8988T (cell line): ENCODE data around the gene IQSEC1.
"Not testable (repeated sequence)": the region's sequence is repeated elsewhere in the genome, so short reads cannot be mapped to it uniquely, and the experiment has no call there.

Experiments
- DNase-seq: peaks from one replicate; pipeline ENCODE4 v3.0.0; 2011

Gene IQSEC1

DNA sequence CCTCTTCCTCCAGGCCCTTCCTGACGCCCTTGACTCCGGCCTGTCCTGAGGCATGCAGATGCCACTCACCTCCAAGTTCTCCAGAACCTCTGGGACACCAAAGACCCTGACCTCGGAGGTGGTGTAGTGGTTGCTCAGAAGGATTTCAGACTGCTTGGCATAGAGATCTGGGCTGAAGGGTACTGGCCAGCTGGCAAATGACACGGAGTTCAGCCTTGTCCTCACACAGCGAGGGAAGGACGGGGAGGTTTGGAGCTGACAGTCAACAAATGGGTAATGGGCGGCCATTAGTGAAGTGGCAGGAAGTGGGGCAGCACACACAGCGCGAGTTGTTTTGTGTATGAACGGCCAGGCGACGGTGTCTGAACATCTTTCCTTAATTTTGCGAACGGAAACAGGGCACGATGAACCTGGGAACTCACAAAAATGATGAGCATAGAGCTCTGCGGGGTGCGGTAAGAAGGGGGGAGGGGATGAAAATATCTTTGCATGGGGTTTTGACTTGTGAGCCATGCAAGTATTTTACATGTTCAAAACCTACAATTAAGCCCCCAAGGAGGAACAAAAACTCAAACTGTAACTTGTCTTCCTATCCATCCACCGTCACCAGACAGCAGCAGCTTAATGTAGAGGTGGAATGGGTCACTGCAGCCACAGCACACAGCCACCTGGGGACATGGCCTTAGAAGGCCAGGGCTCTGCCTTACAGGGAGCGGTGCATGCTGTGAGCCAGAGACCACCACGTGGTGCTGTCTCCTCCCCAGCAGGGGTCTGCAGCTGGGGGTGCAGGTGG is 188.2 kb downstream of the IQSEC1 start:
- no peak for DNase-seq

- no peak for DNase-seq
Observed at GRCh38 chr3:12884186-12884680, 189.0 kb downstream of the IQSEC1 start.

DNA sequence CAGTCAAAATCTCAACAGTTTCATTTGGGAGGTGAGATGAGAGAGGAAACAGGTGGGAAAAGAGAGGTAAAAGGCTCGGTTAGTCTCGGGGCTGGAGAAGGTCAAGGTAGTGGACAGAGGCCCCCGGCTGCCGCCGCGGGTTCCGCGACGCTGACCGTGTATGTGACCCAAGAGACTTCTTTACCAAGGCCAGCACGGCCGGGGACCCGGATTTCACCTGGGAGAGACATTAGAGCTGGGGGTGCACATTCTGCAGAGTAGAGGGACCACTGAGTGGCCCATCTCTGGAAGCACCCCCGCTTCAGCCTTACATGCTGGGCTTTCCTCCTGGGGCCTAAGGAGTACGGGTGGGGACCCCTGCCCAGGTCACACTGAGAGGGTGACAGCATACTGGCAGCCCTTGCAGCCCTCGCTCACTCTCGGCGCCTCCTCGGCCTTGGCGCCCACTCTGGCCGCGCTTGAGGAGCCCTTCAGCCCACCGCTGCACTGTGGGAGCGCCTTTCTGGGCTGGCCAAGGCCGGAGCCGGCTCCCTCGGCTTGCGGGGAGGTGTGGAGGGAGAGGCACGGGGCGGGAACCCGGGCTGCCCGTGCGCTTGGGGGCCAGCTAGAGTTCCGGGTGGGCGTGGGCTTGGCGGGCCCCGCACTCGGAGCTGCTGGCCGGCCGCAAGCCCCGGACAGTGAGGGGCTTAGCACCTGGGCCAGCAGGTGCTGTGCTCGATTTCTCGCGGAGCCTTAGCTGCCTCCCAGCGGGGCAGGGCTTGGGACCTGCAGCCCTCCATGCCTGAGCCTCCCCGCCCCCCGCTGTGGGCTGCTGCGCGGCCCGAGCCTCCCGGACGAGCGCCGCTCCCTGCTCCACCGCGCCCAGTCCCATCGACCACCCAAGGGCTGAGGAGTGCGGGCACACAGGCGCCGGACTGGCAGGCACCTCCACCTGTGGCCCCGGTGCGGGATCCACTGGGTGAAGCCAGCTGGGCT is 190.6 kb downstream of the IQSEC1 start:
- peak; percentile 2 for DNase-seq

DNA sequence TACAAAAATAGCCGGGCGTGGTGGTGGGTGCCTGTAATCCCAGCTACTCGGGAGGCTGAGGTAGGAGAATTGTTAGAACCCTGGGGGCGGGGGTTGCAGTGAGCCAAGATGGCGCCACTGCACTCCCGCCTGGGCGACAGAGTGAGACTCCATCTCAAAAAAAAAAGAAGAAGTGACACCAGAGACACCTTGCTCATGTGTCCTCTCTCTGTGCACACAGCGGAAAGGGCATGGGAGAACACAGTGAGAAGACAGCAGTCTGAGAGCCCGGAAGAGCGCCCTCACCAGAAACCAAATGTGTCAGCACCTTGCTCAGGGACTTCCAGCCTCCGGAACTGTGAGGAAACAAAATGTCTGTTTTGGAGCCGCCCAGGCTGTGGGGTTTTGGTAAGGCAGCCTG is 191.4 kb downstream of the IQSEC1 start:
- not testable (repeated sequence) for DNase-seq

DNA sequence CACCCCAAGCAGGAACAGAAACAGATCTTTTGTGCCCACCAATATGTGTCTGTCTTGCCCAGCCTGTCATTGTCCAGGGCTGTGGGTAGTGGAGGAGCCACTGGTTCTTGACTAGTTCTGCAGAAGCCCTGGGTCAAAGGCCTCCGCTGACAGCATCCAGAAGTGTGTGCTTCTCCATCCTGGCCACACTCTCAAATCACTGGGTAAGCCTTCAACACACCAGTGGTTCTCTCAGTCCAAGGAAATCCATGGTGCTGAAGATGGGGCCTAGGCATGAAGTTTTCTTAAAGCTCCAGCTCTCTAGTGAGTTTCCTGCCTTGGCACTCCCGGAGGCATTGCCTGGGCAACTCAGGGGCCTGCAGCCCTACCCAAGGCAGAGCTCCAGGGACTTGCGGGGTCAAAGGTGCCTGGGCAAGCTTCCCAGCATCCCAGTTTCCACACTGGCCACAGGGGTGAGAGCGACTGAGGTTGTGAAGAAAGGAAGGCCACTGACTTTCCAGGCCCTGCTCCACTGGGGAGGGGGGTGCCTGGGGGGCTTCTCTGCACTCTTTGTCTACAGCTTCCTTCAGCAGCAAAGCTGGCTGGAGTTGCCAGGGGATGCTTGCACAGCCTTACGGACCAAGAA is 193.9 kb downstream of the IQSEC1 start:
- no peak for DNase-seq

GRCh38 chr3:12878758-12879157 is 194.5 kb downstream of the IQSEC1 start:
- DNase-seq = not testable (repeated sequence)

GRCh38 chr3:12878141-12878574 is 195.1 kb downstream of the IQSEC1 start:
- no peak for DNase-seq

- DNase-seq = no peak
Observed at GRCh38 chr3:12877040-12877439, 196.2 kb downstream of the IQSEC1 start.

- no peak for DNase-seq
Observed at GRCh38 chr3:12875857-12876836, 197.1 kb downstream of the IQSEC1 start.

DNA sequence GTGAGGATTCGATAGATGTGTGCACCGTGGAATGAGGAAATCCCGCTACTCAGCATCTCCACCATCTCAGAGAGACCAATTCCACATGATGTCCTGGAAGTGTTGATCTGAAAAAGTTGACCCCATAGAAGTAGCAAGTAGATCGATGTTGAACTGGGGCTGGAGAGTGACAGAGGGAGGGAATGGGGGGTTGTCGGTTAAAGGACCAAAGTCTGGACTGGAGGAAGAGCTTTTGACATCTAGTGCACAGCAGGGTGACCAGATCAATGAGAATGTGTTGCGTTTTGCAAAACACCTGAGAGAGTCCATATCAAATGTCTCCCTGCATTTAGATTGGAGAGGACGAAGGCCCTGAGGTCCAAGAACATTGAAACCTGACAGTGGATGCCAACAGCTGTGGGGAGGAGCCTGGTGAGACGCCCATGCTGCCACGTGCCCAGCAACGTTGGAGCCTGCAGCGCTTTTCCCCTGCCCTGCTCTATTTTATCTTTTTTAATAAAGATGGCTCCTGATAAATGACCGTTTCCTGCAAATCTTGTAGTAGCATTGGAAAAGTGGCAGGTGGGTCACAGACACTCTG is 201.7 kb downstream of the IQSEC1 start:
- no peak for DNase-seq

DNA sequence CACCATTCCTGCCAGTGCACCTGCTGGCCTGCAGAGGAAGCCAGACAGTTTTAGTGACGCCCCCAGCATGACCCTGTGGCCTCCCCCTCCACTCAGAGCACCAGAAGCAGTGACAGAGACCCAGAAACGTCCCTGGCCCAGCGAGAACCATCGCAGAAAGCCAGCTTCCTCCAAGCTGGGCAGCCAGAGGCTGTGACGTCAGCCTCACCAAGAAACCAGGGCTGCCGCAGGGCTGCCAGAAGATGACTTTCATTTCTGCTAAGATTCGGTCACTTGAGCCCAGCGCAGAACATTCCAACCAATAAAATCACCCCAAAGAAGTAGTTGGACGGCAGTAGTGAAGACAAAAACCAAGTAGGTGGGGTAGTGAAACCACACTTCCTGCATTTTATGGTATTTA is 202.3 kb downstream of the IQSEC1 start:
- no peak for DNase-seq

DNA sequence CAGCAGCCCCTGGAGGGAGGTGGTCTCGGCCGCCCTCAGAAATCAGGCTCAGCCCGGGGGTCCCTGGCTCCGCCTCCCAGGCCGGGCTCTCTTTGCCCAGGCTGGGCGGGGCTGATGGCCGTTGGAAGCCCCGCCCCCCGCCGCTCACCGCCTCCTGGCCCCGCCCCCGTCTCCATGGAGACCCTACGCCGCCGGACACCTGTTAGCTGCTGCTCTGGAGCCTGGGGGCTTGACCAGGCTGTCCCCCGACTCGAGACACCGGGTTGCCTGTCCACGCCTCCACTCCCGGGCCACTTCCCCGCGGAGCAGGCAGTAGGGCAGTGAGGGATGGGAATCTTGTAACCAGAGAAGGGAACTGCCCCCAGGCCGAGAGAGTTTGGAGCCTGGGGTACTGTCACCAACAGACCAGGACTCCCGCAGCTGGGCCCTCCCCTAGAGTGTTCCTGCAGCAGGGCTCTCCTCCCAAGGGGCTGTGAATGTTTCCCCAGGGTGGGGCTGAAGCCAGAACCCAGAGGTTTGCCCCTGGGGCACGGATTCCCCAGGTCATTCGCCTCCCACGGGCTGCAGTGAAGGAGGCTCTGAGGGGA is 204.1 kb downstream of the IQSEC1 start:
- DNase-seq = peak; percentile 44

GRCh38 chr3:12868039-12869034 is 204.9 kb downstream of the IQSEC1 start:
- peak; percentile 88 for DNase-seq

- no peak for DNase-seq
Observed at GRCh38 chr3:12866836-12867235, 206.4 kb downstream of the IQSEC1 start.

- DNase-seq = no peak
Observed at GRCh38 chr3:12865271-12865670, 208.0 kb downstream of the IQSEC1 start.

DNA sequence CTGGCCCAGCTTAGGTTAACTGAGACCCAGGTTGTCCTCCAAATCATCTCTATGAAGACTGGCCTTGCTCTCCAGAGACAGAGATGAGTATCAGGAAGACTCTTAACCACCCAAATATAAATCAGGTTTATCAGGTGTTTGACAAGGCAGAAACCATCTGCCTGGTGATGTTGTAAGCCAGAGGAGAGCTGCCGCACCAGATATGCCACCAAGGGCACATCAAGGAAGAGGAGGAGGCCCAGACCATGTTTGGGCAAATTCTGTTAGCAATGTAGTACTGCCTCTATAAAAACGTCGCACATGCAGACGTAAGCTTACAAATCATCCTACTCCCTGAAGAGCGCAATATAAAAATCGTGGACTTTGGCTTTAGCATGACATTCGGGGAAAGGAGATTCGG is 210.8 kb downstream of the IQSEC1 start:
- DNase-seq = no peak

GRCh38 chr3:12861611-12862010 is 211.6 kb downstream of the IQSEC1 start:
- DNase-seq = no peak

GRCh38 chr3:12859840-12860239 is 213.4 kb downstream of the IQSEC1 start:
- no peak for DNase-seq

GRCh38 chr3:12856626-12857025 is 216.6 kb downstream of the IQSEC1 start:
- no peak for DNase-seq

DNA sequence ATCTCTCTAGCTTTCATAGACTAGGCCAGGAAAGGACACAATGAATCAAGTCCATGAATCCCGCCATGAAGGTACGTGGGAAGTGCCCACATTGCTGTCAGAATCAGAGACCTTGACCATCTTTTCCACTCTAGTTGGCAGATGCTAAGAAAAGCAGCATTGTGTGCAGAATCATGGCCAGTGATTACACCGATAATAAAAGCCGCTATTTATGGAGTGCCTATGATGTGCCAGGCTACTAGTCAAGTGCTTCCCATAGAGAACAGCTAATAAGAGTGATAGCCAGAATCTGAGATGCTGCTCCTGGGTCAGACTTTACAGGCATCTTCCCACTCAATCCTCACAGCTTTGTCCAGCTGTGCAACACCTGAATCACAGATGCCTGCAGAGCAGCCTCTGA is 218.7 kb downstream of the IQSEC1 start:
- DNase-seq = no peak
